Activated gamma-delta T cell treated with Interleukin-2 at 50 U/mL for 16 hours (primary cell): ENCODE results near the gene KRTAP26-1.

Experiments
- DNase-seq: peaks from one replicate; pipeline ENCODE4 v3.0.0-alpha.2; 2020

KRTAP26-1 gene

GRCh38 chr21:30271156-30271555 is 49.0 kb downstream of the KRTAP26-1 start:
- DNase-seq: no peak

- no peak for DNase-seq
Observed at GRCh38 chr21:30269803-30270530, 50.1 kb downstream of the KRTAP26-1 start.
